Measurements from ENCODE around the gene SLC27A6. TPM values are rescaled to one million over a fixed set of nuclear protein-coding genes. Genes with fewer than 3 reads are reported as not detected.
"Not testable (repeated sequence)": the region's sequence is repeated elsewhere in the genome, so short reads cannot be mapped to it uniquely, and the experiment has no call there.

The SLC27A6 gene
- total RNA-seq, 1 experiment from 2014 or later: not detected

DNA sequence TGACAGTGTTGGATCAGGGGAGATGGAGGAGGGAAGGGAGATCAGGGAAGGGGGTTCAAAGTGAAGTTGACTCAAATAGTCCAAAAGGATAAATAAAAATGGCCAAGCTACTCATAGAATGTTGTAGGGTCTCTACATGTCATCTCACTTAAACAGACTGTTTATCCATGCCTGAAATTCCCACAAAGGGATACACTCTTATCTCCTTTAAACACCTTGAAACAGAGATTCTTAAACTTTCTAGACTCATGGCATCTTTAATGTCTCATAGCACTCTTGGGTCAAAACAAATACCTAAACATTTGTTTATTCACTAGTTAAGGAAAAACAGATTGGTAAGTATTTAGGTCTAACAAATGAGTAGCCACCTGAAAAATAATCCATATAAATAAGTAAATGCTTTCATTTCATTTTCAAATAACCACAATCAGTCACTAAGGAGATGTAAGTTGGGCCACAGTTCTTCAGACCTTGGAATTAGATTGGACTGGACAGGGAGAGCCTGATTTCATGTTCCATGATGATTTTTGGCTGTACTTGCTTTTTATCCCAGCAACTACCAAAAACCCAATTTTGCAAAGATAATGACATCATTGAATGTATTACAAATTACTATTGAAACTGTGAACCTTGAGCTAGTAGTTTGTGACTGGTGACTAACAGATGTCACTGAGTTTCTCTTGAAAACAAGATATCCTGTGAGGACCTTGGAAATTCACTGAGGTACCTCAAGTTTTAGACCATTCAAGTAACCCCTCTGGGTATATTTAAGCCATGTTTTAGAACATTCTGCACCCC lies 66.8 kb downstream of the SLC27A6 start:
- Histone ChIP-seq H3K4me1 (ENCODE audit: control insufficient read depth, insufficient read depth, low read length) (no peaks in the 10 kb centered on the region), H3K9me3 (ENCODE audit: control insufficient read depth, insufficient read depth, low read depth, low read length) (no peaks in the 10 kb centered on the region), H3K4me3 (ENCODE audit: low read depth in 2 of 2, low read length in 2 of 2) (no peak overlapping the region), H3K36me3 (ENCODE audit: control insufficient read depth, insufficient read depth, low read length) (no peaks in the 10 kb centered on the region), H3K27me3 (ENCODE audit: control insufficient read depth, insufficient read depth, low read length) (no peaks in the 10 kb centered on the region), H3K27ac (ENCODE audit: low read length) (no peak overlapping the region)
- in situ Hi-C loops (cut with HindIII; ENCODE audit: low pct_unique_long_range_greater_than_20kb, low sequenced_read_pairs): no loop called here
- ChIA-PET CTCF (no interaction called here), POLR2A (no interaction called here)
- TF ChIP-seq, protein P1, sequence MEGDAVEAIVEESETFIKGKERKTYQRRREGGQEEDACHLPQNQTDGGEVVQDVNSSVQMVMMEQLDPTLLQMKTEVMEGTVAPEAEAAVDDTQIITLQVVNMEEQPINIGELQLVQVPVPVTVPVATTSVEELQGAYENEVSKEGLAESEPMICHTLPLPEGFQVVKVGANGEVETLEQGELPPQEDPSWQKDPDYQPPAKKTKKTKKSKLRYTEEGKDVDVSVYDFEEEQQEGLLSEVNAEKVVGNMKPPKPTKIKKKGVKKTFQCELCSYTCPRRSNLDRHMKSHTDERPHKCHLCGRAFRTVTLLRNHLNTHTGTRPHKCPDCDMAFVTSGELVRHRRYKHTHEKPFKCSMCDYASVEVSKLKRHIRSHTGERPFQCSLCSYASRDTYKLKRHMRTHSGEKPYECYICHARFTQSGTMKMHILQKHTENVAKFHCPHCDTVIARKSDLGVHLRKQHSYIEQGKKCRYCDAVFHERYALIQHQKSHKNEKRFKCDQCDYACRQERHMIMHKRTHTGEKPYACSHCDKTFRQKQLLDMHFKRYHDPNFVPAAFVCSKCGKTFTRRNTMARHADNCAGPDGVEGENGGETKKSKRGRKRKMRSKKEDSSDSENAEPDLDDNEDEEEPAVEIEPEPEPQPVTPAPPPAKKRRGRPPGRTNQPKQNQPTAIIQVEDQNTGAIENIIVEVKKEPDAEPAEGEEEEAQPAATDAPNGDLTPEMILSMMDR (IDR thresholded peaks at IDR 0.05): no peak
- TF ChIP-seq SIN3A (IDR thresholded peaks at IDR 0.05; ENCODE audit: borderline replicate concordance, insufficient read depth, low read depth, low read length) (no peak), TCF7L2 (IDR thresholded peaks at IDR 0.05; ENCODE audit: low read depth, low read length) (no peak), POLR2AphosphoS5 (IDR thresholded peaks at IDR 0.05; ENCODE audit: low read depth, low read length) (no peak)
- TF ChIP-seq, protein P2, sequence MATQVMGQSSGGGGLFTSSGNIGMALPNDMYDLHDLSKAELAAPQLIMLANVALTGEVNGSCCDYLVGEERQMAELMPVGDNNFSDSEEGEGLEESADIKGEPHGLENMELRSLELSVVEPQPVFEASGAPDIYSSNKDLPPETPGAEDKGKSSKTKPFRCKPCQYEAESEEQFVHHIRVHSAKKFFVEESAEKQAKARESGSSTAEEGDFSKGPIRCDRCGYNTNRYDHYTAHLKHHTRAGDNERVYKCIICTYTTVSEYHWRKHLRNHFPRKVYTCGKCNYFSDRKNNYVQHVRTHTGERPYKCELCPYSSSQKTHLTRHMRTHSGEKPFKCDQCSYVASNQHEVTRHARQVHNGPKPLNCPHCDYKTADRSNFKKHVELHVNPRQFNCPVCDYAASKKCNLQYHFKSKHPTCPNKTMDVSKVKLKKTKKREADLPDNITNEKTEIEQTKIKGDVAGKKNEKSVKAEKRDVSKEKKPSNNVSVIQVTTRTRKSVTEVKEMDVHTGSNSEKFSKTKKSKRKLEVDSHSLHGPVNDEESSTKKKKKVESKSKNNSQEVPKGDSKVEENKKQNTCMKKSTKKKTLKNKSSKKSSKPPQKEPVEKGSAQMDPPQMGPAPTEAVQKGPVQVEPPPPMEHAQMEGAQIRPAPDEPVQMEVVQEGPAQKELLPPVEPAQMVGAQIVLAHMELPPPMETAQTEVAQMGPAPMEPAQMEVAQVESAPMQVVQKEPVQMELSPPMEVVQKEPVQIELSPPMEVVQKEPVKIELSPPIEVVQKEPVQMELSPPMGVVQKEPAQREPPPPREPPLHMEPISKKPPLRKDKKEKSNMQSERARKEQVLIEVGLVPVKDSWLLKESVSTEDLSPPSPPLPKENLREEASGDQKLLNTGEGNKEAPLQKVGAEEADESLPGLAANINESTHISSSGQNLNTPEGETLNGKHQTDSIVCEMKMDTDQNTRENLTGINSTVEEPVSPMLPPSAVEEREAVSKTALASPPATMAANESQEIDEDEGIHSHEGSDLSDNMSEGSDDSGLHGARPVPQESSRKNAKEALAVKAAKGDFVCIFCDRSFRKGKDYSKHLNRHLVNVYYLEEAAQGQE (IDR thresholded peaks at IDR 0.05; ENCODE audit: insufficient read depth in 1 of 2, low read depth in 2 of 2, low read length in 1 of 2): no peak
- DNase-seq (ENCODE audit: low read depth, low spot score) (no peak), ATAC-seq (no peak)
- BruUV-seq (replicated peaks): no TSS peak
- intact Hi-C loops (cut with micrococcal nuclease; ENCODE audit: unreplicated experiment): no loop called here

DNA sequence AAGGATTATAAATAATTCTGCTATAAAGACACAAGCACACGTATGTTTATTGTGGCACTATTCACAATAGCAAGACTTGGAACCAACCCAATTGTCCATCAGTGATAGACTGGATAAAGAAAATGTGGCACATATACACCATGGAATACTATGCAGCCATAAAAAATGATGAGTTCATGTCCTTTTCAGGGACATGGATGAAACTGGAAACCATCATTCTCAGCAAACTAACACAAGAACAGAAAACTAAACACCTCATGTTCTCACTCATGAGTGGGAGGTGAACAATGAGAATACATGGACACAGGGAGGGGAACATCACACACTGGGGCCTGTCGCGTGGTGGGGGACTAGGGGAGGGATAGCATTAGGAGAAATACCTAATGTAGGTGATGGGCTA lies 71.0 kb downstream of the SLC27A6 start:
- intact Hi-C loops (cut with micrococcal nuclease; ENCODE audit: unreplicated experiment); H3K9me3 ChIP-seq (ENCODE audit: control insufficient read depth, insufficient read depth, low read depth, low read length); H3K4me1 ChIP-seq (ENCODE audit: control insufficient read depth, insufficient read depth, low read length); DNase-seq (ENCODE audit: low read depth, low spot score); CTCF ChIA-PET; H3K4me3 ChIP-seq (ENCODE audit: low read depth in 2 of 2, low read length in 2 of 2); BruUV-seq (replicated peaks); H3K36me3 ChIP-seq (ENCODE audit: control insufficient read depth, insufficient read depth, low read length); H3K27me3 ChIP-seq (ENCODE audit: control insufficient read depth, insufficient read depth, low read length); POLR2A ChIA-PET; in situ Hi-C loops (cut with HindIII; ENCODE audit: low pct_unique_long_range_greater_than_20kb, low sequenced_read_pairs); H3K27ac ChIP-seq (ENCODE audit: low read length); ATAC-seq: not testable (repeated sequence)

DNA sequence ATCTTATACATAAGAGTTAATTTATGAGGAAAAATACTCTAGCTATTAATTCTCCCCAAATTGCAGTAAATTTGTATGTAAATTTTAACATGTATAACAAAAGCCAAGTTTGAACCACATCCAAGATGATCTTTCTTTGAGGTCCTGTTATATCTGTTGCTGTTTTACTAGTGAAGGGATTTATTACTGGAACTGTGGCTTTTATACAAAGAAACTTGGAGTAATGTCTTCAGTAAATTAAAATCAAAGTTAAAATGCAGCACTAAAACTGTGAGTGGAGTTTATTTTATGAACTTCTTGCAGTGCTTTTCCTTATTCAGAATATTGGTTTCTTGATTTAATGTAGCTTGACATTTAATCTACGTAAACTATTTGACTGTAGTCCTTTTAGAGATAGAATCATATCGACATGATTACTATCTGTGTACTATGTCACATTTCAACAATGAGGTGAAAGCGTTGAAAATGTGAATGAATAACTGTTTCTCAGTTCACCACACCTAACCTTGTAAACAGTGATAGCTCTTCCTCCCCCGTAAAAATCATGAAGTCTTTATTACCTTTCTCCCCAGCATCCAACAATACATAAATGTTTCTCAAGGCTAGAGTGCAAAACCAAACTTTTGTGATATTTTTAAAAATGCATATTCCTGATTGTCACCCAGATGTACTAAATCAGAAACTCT lies 76.1 kb downstream of the SLC27A6 start:
- ATAC-seq (no peak), DNase-seq (ENCODE audit: low read depth, low spot score) (no peak)
- Histone ChIP-seq H3K27ac (ENCODE audit: low read length) (no peak overlapping the region), H3K9me3 (ENCODE audit: control insufficient read depth, insufficient read depth, low read depth, low read length) (no peaks in the 10 kb centered on the region), H3K36me3 (ENCODE audit: control insufficient read depth, insufficient read depth, low read length) (no peaks in the 10 kb centered on the region), H3K27me3 (ENCODE audit: control insufficient read depth, insufficient read depth, low read length) (no peaks in the 10 kb centered on the region), H3K4me1 (ENCODE audit: control insufficient read depth, insufficient read depth, low read length) (no peaks in the 10 kb centered on the region), H3K4me3 (ENCODE audit: low read depth in 2 of 2, low read length in 2 of 2) (no peak overlapping the region)
- in situ Hi-C loops (cut with HindIII; ENCODE audit: low pct_unique_long_range_greater_than_20kb, low sequenced_read_pairs): no loop called here
- ChIA-PET POLR2A (no interaction called here), CTCF (no interaction called here)
- intact Hi-C loops (cut with micrococcal nuclease; ENCODE audit: unreplicated experiment): no loop called here
- TF ChIP-seq TCF7L2 (IDR thresholded peaks at IDR 0.05; ENCODE audit: low read depth, low read length) (no peak), SIN3A (IDR thresholded peaks at IDR 0.05; ENCODE audit: borderline replicate concordance, insufficient read depth, low read depth, low read length) (no peak), POLR2AphosphoS5 (IDR thresholded peaks at IDR 0.05; ENCODE audit: low read depth, low read length) (no peak)
- TF ChIP-seq, protein P2 (IDR thresholded peaks at IDR 0.05; ENCODE audit: insufficient read depth in 1 of 2, low read depth in 2 of 2, low read length in 1 of 2): no peak
- TF ChIP-seq, protein P1 (IDR thresholded peaks at IDR 0.05): no peak
- no TSS peak for BruUV-seq (replicated peaks)
